Type B pancreatic cell (in vitro differentiated cells): ENCODE data around the gene MEI4. TPM values are rescaled to one million over a fixed set of nuclear protein-coding genes. Genes with fewer than 3 reads are reported as not detected.

Experiments
- DNase-seq: peaks from one replicate; pipeline ENCODE4 v3.0.0; 2021; ENCODE audit warnings: mixed read lengths; ENCODE audit not compliant: unreplicated experiment; ENCODE audit errors: extremely low spot score
- H3K27ac Mint-ChIP-seq: 2 replicates; pipeline ENCODE4 v1.8.0; 2021; ENCODE audit warnings: mild to moderate bottlenecking, mixed read lengths
- H3K27me3 Mint-ChIP-seq: 2 replicates; pipeline ENCODE4 v1.8.0; 2021; ENCODE audit warnings: mixed read lengths
- H3K36me3 Mint-ChIP-seq: 2 replicates; pipeline ENCODE4 v1.8.0; 2021; ENCODE audit warnings: mixed read lengths
- H3K4me1 Mint-ChIP-seq: one replicate; pipeline ENCODE4 v1.8.0; 2021; ENCODE audit warnings: mixed read lengths; ENCODE audit not compliant: unreplicated experiment
- H3K4me3 Mint-ChIP-seq: 2 replicates; pipeline ENCODE4 v1.8.0; 2021; ENCODE audit warnings: mild to moderate bottlenecking, mixed read lengths
- H3K9me3 Mint-ChIP-seq: 2 replicates; pipeline ENCODE4 v1.8.0; 2021; ENCODE audit warnings: mixed read lengths
- CTCF ChIP-seq: fragments of 200-600 bp; sonication (generic); conservative IDR thresholded peaks from 2 replicates; pipeline ENCODE4 v1.5.0; 2021; ENCODE audit warnings: antibody characterized with exemption, mild to moderate bottlenecking
- total RNA-seq: library from RNA; stranded (reverse); gene quantifications from 2 replicates; pipeline ENCODE4 v1.2.1, GENCODE V29; 2021; ENCODE audit warnings: low replicate concordance

MEI4 gene
- total RNA-seq, 1 donor from 2014 or later, result 0.29 TPM

GRCh38 chr6:77620278-77620882 lies 32.5 kb upstream of the MEI4 start:
- no peaks in the 10 kb centered on the region for H3K4me1 Mint-ChIP-seq
- no peak for DNase-seq
- H3K9me3 Mint-ChIP-seq, result no peaks in the 10 kb centered on the region
- TF ChIP-seq CTCF, result peak; percentile 71
- H3K27me3 Mint-ChIP-seq, result no peaks in the 10 kb centered on the region
- no peaks in the 10 kb centered on the region for H3K36me3 Mint-ChIP-seq
- H3K4me3 Mint-ChIP-seq, result no peak overlapping the region
- no peak overlapping the region for H3K27ac Mint-ChIP-seq

DNA sequence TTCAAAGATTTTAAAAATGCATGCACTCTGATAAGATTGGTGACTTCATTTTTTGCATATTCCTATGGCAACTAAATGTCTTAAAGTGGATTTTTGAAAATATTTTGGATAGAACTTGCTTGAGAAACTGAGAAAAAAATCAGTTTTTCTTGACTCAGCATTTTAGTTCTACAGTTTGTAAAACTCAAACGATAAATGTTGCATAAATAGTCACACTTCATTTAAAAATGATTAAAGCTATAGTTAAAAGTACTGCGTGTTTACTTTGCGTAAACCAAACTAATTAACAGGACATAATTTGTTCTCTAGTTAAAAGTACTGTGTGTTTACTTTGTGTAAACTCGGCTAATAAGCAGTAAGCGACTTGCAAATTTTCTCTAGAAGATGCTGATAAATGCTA lies 28.3 kb upstream of the MEI4 start:
- no peaks in the 10 kb centered on the region for H3K4me1 Mint-ChIP-seq

DNA sequence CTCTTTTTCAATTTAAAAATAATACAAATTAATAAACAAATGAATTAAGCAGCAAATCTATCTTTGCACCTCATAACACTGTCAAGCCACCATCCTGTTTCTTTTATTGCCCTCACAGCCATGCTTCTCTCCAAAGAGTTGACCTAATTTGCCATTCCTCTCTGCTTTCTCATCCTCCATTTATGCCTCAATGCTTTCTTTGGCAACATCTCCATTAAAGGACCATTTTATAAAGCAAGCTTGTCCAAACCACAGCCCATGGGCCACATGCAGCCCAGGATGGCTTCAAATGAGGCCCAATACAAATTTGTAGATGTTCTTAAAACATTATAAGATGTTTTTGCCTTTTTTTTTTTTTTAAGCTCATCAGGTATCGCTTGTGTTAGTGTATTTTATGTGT lies 26.4 kb upstream of the MEI4 start:
- Mint-ChIP-seq H3K4me1 (no peaks in the 10 kb centered on the region), H3K36me3 (no peaks in the 10 kb centered on the region), H3K27ac (no peak overlapping the region), H3K4me3 (no peak overlapping the region), H3K9me3 (no peaks in the 10 kb centered on the region), H3K27me3 (no peaks in the 10 kb centered on the region)
- no peak for TF ChIP-seq CTCF
- DNase-seq, result no peak

More for the DNA sequence above, 28.3 kb upstream of the MEI4 start:
- no peaks in the 10 kb centered on the region for H3K36me3 Mint-ChIP-seq
- no peaks in the 10 kb centered on the region for H3K27me3 Mint-ChIP-seq
- no peak for DNase-seq
- H3K27ac Mint-ChIP-seq, result no peak overlapping the region
- no peak for TF ChIP-seq CTCF
- H3K9me3 Mint-ChIP-seq, result no peaks in the 10 kb centered on the region
- no peak overlapping the region for H3K4me3 Mint-ChIP-seq

DNA sequence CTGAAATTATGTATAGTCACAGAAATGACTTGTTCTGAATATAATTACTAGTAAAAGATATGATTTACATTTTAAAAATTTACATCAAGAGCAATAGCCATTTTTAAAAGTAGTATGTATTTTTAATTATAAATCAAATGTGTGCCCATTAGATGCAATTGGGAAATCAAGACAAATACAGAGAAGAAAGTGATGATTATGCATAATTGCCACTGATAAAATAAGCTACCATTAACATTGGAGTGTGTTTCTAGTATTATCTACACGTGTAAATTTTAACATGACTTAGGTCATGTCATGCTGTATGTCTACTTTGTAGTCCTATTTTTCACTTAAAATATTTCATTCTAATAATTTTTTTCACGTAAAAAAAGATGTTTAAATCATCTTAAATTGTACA lies 22.8 kb upstream of the MEI4 start:
- DNase-seq, result no peak
- no peak overlapping the region for H3K4me3 Mint-ChIP-seq
- no peaks in the 10 kb centered on the region for H3K9me3 Mint-ChIP-seq
- H3K27ac Mint-ChIP-seq, result no peak overlapping the region
- no peak for TF ChIP-seq CTCF
- no peaks in the 10 kb centered on the region for H3K27me3 Mint-ChIP-seq
- H3K36me3 Mint-ChIP-seq, result no peaks in the 10 kb centered on the region
- no peaks in the 10 kb centered on the region for H3K4me1 Mint-ChIP-seq

- no peak overlapping the region for H3K27ac Mint-ChIP-seq
- TF ChIP-seq CTCF, result no peak
- no peaks in the 10 kb centered on the region for H3K4me1 Mint-ChIP-seq
- no peaks in the 10 kb centered on the region for H3K9me3 Mint-ChIP-seq
- H3K4me3 Mint-ChIP-seq, result no peak overlapping the region
- H3K27me3 Mint-ChIP-seq, result no peaks in the 10 kb centered on the region
- DNase-seq, result no peak
- H3K36me3 Mint-ChIP-seq, result no peaks in the 10 kb centered on the region
Measured at GRCh38 chr6:77633471-77633870, 19.4 kb upstream of the MEI4 start.
